HG03196 (cell line): ENCODE data around the gene LLGL2.

Experiments used
- ATAC-seq: cut with Tn5 transposase; IDR thresholded peaks from one replicate; pipeline ENCODE4 v1.9.1; 2021; ENCODE audit not compliant: unreplicated experiment

Gene LLGL2

GRCh38 chr17:75505640-75506039 is 19.9 kb upstream of the LLGL2 start:
- no peak for ATAC-seq

DNA sequence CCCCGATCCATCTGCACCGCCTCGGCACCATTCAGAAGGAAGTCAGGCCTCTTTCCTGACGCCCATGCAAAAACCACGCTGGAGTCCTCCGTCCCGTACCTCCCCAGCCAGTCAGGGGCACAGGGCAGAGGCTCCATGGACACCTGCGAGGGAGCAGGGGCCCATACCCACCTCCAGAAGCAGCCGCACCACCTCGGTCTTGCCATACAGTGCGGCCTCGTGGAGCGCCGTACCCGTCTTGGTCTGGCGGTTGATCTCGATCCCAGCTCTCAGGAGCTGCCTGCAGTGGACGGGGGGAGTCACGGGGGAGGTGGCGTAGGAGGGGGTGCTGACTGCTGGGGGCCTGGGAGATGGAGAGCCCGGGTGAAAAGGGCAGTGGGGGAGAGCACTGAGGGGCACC is 19.4 kb upstream of the LLGL2 start:
- ATAC-seq = no peak

GRCh38 chr17:75506888-75507287 is 18.6 kb upstream of the LLGL2 start:
- ATAC-seq = no peak

DNA sequence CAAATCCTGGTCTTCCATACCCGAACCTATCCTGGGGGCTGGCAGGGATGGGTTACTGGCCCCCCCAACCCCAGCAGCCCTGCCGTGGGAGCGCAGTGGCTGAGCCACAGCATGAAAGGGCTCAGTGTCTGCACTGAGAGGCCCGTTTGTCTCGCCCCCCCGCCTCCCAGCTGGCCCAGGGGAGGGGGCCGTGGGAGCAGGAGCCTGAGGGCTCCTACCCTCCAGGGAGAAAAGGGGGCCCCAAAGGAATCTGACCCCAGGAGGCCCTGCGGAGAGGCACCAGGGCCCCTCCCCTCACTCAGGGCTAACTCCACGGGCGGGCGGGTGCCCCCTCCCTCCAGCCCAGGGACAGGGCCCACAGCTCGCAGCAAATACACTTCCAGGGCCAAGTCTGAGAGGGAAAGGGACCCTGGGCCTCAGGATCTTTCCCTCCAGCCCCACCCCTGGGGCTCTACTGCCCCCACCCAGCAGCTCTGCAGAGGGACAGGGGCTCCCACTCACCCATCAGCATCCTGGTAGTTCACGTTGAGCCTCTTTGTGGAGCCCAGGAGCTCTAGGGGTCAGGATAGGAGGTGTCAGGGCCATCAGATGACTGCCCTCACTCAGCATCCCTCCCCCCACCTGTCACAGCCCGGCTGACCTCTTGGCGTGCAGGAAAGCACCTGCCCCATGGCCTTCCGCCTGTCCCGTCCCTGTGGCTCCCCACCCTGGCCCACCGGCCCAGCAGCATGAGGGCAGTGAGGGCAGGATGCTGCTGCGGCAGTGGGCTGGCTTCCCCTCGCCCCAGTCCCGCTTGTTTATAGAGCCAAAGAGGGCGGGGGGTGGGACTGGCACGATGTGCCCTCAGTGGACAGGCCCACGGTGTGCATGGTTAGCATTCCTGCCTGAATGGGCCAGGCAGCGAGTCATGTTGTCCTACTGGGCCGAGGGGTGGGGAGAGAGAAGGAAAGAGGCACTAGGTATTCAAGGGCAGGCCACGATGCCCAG is 17.5 kb upstream of the LLGL2 start:
- ATAC-seq = no peak

GRCh38 chr17:75508931-75509361 is 16.6 kb upstream of the LLGL2 start:
- ATAC-seq = no peak

GRCh38 chr17:75509528-75510258 is 15.8 kb upstream of the LLGL2 start:
- ATAC-seq = no peak

DNA sequence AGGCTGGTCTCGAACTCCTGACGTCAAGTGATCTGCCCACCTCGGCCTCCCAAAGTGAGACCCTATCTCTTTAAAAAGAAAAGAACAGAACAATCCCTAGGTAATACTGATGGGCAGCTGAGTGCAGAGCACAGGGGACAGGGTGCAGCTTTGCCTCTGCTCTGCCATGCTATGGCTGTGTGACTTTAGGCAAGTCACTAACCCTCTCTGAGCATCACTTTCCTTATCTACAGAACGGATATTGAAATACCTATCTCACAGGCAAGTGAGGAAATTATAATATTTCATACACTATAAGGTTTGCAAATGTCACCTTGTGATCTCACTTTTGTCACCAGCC is 14.3 kb upstream of the LLGL2 start:
- ATAC-seq = no peak

DNA sequence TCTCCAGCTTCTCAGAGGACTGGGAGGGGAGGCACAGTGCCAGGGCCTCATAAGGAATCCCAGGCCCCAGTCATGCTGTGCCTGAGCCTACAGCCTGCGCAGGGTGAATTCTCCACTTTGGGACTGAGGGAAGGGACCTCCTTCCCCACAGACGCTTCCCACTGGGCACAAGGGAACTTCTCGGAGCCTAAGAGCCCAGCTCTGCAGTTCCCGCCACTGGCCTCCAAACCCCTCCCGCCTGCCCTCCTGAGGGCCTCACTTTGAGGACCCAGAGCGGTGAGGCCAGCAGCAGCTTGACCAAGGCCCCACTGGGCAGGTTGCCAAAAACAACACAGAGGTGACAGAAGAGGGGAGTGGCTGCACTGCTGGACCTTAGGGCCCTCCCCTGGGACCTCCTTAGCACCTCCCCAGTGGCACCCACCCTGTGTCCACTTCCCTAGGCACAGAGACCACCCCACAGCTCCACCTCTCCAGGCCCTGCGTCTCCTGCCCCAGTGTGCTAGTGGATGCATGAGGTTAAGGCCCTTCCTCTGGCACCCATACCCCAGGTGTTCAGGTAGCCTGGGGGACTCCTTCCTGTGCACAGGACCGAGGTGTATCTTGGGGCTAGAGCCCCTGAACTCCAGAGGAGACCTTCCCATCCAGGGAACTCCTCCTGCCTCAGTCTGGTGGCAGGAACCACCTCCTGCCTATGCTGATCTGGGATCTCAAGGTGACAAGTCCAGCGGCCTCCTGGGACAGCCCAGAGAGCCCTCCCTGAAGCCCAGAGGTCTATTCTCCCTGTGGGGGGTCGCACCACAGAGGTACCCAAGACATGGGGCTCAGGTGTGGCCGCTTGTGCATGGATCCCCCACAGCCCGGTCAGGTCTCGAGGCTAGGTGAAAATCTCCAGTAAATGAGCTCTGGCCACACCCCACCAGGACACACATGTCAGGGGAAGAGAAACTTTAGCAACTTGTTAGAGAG is 13.6 kb upstream of the LLGL2 start:
- no peak for ATAC-seq

DNA sequence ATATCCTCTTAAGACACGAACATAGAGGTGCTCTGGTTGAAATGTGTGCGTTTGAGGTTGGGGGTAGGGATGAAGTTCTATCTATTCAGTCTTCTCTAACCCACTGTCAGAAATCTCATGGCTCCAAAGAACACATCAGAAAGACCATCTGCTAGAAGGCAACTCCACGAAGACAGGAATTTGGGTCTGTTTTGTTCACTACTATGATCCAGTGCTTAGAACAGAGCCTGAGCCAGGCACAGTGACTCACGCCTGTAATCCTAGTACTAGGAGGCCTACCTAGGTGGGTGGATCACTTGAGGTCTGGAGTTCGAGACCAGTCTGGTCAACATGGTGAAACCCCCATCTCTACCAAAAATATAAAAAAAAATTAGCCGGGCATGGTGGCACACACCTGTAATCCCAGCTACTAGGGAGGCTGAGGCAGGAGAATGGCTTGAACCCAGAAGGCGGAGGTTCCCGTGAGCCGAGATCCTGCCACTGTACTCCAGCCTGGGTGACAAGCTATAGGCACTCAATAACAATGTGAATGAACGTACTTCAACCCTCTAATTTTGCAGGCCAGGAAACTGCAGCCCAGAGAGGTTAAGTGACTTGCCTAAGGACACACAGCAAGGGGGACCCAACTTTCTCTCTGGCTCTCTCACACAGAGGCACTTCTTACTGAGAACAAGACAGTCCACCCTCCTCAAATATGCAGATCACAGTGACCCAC is 12.4 kb upstream of the LLGL2 start:
- no peak for ATAC-seq

DNA sequence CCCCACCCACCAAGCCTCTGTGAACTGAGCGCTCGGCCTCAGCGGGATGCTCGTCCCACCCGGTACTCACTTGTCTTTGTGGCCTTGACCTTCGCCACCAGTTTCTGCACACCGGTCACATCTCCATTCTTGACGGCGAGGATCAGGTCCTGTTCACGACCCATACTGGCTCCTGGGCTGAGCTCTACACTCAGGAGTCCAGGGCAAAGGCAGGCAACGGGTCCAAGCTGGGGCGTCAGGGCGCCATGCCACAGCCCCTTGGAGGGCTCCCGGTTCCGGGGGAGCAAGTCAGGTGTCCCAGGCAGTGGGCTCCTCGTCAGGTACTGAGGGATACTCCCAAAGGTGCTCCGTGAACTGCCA is 11.9 kb upstream of the LLGL2 start:
- no peak for ATAC-seq

DNA sequence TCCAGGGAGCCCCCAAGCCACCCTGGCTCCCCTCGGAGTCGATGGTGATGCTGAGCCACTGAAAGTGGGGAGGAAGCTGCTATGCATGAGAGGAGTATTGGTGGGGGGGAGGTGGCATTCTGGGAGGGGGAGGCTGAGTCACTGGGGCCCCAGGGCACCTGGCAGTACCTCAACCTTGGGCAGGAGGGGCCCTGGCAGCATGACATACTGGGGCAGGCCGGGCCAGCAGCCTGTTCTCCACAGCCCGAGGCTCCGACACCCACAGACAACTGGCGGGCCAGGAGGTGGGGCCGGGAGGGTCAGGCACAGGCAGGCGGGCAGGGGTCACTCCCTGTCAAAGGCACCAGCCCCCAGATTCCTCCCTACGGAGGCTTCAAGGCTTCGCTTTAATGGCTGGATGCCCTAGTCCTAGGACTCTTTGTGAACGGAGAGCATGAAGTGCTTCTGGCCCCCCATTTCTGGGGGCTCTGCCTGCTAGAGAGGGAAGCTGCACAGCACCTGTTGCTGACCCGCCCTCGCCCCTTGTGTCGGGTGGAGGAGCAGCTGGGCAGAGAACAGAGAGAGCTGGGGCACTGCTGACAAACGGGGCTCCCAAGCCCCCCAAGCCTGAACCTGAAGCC is 11.1 kb upstream of the LLGL2 start:
- ATAC-seq = no peak

GRCh38 chr17:75514919-75515495 is 10.5 kb upstream of the LLGL2 start:
- no peak for ATAC-seq

- peak; percentile 42 for ATAC-seq
Measured at GRCh38 chr17:75515496-75516254, 9.8 kb upstream of the LLGL2 start, which contains the start of gene CASKIN2. CASKIN2 (minus strand) TSS chr17:75515537; CDS start chr17:75513804, 1,733 bp downstream.

- peak; percentile 68 for ATAC-seq
Measured at GRCh38 chr17:75516255-75516618, 9.3 kb upstream of the LLGL2 start, which contains the start of gene TSEN54. TSEN54 (plus strand) TSS chr17:75516528; CDS start chr17:75516561, 33 bp downstream.

DNA sequence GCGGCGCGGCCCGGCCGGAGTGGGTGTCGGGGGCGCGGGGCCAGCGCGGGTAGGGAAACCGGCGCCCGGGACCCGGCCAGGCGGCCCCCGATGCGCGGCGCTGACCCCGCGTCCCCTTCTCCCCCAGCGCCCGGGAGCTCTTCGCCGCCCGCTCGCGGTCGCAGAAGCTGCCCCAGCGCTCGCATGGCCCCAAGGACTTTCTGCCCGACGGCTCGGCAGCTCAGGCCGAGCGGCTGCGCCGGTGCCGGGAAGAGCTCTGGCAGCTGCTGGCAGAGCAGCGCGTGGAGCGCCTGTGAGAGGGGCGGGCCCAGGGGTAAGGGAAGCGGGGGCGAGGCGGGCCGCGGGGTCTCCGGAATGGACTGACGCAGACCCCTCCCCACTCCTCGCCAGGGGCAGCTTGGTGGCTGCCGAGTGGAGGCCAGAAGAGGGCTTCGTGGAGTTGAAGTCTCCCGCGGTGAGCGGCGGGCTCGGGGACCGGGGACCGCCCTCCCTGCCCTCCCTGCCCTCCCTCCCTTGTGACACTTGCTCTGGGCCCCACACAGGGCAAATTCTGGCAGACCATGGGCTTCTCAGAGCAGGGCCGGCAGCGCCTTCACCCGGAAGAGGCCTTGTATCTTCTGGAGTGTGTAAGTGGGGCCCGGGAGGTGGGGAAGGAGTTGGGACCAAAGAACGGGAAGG is 8.7 kb upstream of the LLGL2 start:
- ATAC-seq = peak; percentile 10

DNA sequence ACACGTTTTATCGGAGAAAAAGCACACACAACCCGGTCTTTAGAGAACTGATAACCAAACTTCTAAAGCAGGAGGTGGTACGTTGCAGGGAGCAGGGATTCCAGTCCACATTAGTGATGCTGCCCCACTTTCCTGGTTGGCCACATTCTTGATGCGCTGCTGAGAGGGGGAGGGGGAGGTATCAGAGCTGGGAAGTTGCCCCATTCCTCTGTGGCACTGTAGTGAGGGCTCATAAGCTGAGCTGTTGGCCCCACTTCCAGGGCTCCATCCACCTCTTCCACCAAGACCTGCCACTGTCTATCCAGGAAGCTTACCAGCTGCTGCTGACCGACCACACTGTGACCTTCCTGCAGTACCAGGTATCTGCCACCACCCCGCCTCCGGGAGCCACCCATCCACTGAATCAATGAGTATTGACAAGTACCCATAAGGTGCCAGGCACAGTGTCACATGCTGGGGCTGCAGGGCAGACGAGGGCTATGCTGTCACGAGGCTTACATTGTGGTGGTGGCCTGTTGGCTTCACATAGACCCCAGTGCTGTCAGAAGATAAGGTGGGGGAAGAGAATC is 8.1 kb upstream of the LLGL2 start:
- no peak for ATAC-seq

GRCh38 chr17:75518201-75518600 is 7.3 kb upstream of the LLGL2 start:
- no peak for ATAC-seq

GRCh38 chr17:75518983-75519537 is 6.4 kb upstream of the LLGL2 start:
- no peak for ATAC-seq
